HG03175 (cell line): Measurements from ENCODE around the gene REV3L.

Source experiments
- ATAC-seq: cut with Tn5 transposase; IDR thresholded peaks from one replicate; pipeline ENCODE4 v1.9.1; 2021; ENCODE audit warnings: mild to moderate bottlenecking, moderate library complexity; ENCODE audit not compliant: unreplicated experiment

REV3L gene

GRCh38 chr6:111471533-111471932 is 11.5 kb downstream of the REV3L start:
- no peak for ATAC-seq

- ATAC-seq: no peak
Observed at GRCh38 chr6:111470991-111471390, 12.0 kb downstream of the REV3L start.

- no peak for ATAC-seq
Observed at GRCh38 chr6:111469543-111469942, 13.5 kb downstream of the REV3L start.

GRCh38 chr6:111468329-111469012 is 14.5 kb downstream of the REV3L start:
- ATAC-seq: no peak

- ATAC-seq: no peak
Observed at GRCh38 chr6:111464184-111464583, 18.8 kb downstream of the REV3L start.

GRCh38 chr6:111462770-111463391 is 20.1 kb downstream of the REV3L start:
- ATAC-seq: no peak

GRCh38 chr6:111461860-111462259 is 21.2 kb downstream of the REV3L start:
- no peak for ATAC-seq

- ATAC-seq: no peak
Observed at GRCh38 chr6:111458670-111459232, 24.3 kb downstream of the REV3L start.

- no peak for ATAC-seq
Observed at GRCh38 chr6:111456208-111456607, 26.8 kb downstream of the REV3L start.

GRCh38 chr6:111450636-111451035 is 32.4 kb downstream of the REV3L start:
- no peak for ATAC-seq

- no peak for ATAC-seq
Observed at GRCh38 chr6:111450087-111450486, 32.9 kb downstream of the REV3L start.

- no peak for ATAC-seq
Observed at GRCh38 chr6:111449129-111449528, 33.9 kb downstream of the REV3L start.

- ATAC-seq: no peak
Observed at GRCh38 chr6:111447051-111447450, 36.0 kb downstream of the REV3L start.

GRCh38 chr6:111445861-111446267 is 37.2 kb downstream of the REV3L start:
- ATAC-seq: no peak

GRCh38 chr6:111444794-111445193 is 38.2 kb downstream of the REV3L start:
- ATAC-seq: no peak

GRCh38 chr6:111441678-111442243 is 41.3 kb downstream of the REV3L start:
- no peak for ATAC-seq

GRCh38 chr6:111439171-111439570 is 43.8 kb downstream of the REV3L start:
- no peak for ATAC-seq

- no peak for ATAC-seq
Observed at GRCh38 chr6:111437573-111437972, 45.4 kb downstream of the REV3L start.

GRCh38 chr6:111432511-111432910 is 50.5 kb downstream of the REV3L start:
- no peak for ATAC-seq

- no peak for ATAC-seq
Observed at GRCh38 chr6:111430605-111431376, 52.2 kb downstream of the REV3L start.

- ATAC-seq: no peak
Observed at GRCh38 chr6:111429571-111429970, 53.4 kb downstream of the REV3L start.
